ENCODE measurements around the gene CCDC188.

GRCh38 chr22:20191000-20191515, 40.2 kb upstream of the CCDC188 start:
- TF ChIP-seq L3MBTL2 (conservative IDR thresholded peaks at IDR 0.05) (no peak), SP1 (IDR thresholded peaks at IDR 0.05) (no peak), BHLHE40 (IDR thresholded peaks at IDR 0.05; ENCODE audit: borderline replicate concordance) (no peak)
